B cell (primary cell): ENCODE measurements around the gene CAMTA1. TPM values are rescaled to one million over a fixed set of nuclear protein-coding genes. Genes with fewer than 3 reads are reported as not detected.

Experiments used
- ATAC-seq: fragments of 200-7000 bp; cut with Tn5 transposase; one replicate; pipeline ENCODE4 v1.10.0; 2021; ENCODE audit warnings: low read depth, mild to moderate bottlenecking, moderate number of reproducible peaks, moderate library complexity
- CTCF ChIA-PET: fragments of 350-600 bp; sonication (Branson Sonifier 250); formaldehyde crosslinking; loops from one replicate; lab custom pipeline; 2021; ENCODE audit warnings: antibody characterized with exemption, inconsistent platforms; lab: Charles Lee
- POLR2A ChIA-PET: fragments of 350-600 bp; sonication (Branson Sonifier 250); formaldehyde crosslinking; loops from one replicate; lab custom pipeline; 2021; ENCODE audit warnings: antibody characterized with exemption; lab: Charles Lee
- DNase-seq: peaks from one replicate; pipeline ENCODE4 v3.0.0; 2013
- H2AFZ ChIP-seq: 2 replicates; pipeline ENCODE4 v1.6.1; 2012; ENCODE audit warnings: mild to moderate bottlenecking, low read depth, low read length; ENCODE audit not compliant: insufficient read depth, poor library complexity, severe bottlenecking
- H3K27ac ChIP-seq, 2 donors: 1 replicate in 1 of 2; 2 replicates in 1 of 2; pipeline ENCODE4 v1.5.1; 2012 to 2013; ENCODE audit warnings: low read length in 2 of 2, mild to moderate bottlenecking in 2 of 2, moderate library complexity in 1 of 2
- H3K27me3 ChIP-seq, 4 experiments: fragments of 200-600 bp in 1 of 4; sonication (generic) in 1 of 4; replicated peaks in 1 of 4; 1 replicate in 2 of 4; 2 replicates in 2 of 4; pipeline versions ENCODE4 v1.6.1 to v1.7.0; 2013 to 2016; ENCODE audit warnings: low read length in 3 of 4, mild to moderate bottlenecking in 2 of 4, mixed read lengths in 1 of 4, moderate library complexity in 1 of 4; ENCODE audit not compliant: insufficient read depth in 4 of 4, control insufficient read depth in 3 of 4; ENCODE audit errors: control extremely low read depth in 1 of 4
- H3K36me3 ChIP-seq, 2 experiments: replicated peaks in 1 of 2; 1 replicate in 1 of 2; 2 replicates in 1 of 2; pipeline versions ENCODE4 v1.6.1 to v1.7.1; 2013; ENCODE audit warnings: low read length in 1 of 2; ENCODE audit not compliant: insufficient read depth in 2 of 2, control insufficient read depth in 1 of 2; ENCODE audit errors: control extremely low read depth in 1 of 2, extremely low read depth in 1 of 2
- H3K4me1 ChIP-seq, 2 donors: fragments of 200-600 bp in 1 of 2; sonication (generic) in 1 of 2; 1 replicate in 1 of 2; 2 replicates in 1 of 2; pipeline versions ENCODE4 v1.5.1 to v1.6.1; 2013 to 2017; ENCODE audit warnings: low read length in 2 of 2; ENCODE audit not compliant: control insufficient read depth in 2 of 2, insufficient read depth in 2 of 2
- H3K4me2 ChIP-seq: replicated peaks from 2 replicates; pipeline ENCODE3; 2012; ENCODE audit warnings: mild to moderate bottlenecking, low read depth, low read length; ENCODE audit not compliant: poor library complexity, severe bottlenecking
- H3K4me3 ChIP-seq, 5 experiments: fragments of 200-600 bp in 1 of 5; sonication (generic) in 1 of 5; 1 replicate in 3 of 5; 2 replicates in 2 of 5; pipeline versions ENCODE4 v1.5.1 to v1.7.0; 2011 to 2016; ENCODE audit warnings: low read length in 4 of 5, mild to moderate bottlenecking in 4 of 5, low read depth in 2 of 5, control low read depth in 1 of 5, moderate library complexity in 1 of 5; ENCODE audit not compliant: insufficient read depth in 1 of 5; ENCODE audit errors: control extremely low read depth in 1 of 5, extremely low read depth in 1 of 5
- H3K79me2 ChIP-seq: fragments of 200-600 bp; sonication (generic); one replicate; pipeline ENCODE4 v1.6.0; 2016; ENCODE audit warnings: low read length; ENCODE audit not compliant: control insufficient read depth, insufficient read depth
- H3K9ac ChIP-seq: fragments of 200-600 bp; sonication (generic); 2 replicates; pipeline ENCODE4 v1.6.1; 2017; ENCODE audit warnings: mild to moderate bottlenecking, low read length, moderate library complexity
- H3K9me3 ChIP-seq, 3 donors: one replicate each; pipeline versions ENCODE4 v1.6.1 to v1.7.1; 2013; ENCODE audit warnings: low read length in 2 of 3; ENCODE audit not compliant: control insufficient read depth in 2 of 3, insufficient read depth in 1 of 3; ENCODE audit errors: control extremely low read depth in 1 of 3
- H4K20me1 ChIP-seq: 2 replicates; pipeline ENCODE4 v1.6.0; 2012; ENCODE audit warnings: mild to moderate bottlenecking, low read length; ENCODE audit not compliant: insufficient read depth, control insufficient read depth, poor library complexity, severe bottlenecking
- H3K27ac Mint-ChIP-seq: one replicate; pipeline ENCODE4 v1.8.0; 2021; ENCODE audit warnings: mixed read lengths
- H3K27me3 Mint-ChIP-seq: one replicate; pipeline ENCODE4 v1.8.0; 2021; ENCODE audit warnings: mixed read lengths
- H3K4me1 Mint-ChIP-seq: one replicate; pipeline ENCODE4 v1.8.0; 2021; ENCODE audit warnings: mixed read lengths
- H3K4me3 Mint-ChIP-seq: one replicate; pipeline ENCODE4 v1.8.0; 2021; ENCODE audit warnings: mixed read lengths
- H3K9me3 Mint-ChIP-seq: one replicate; pipeline ENCODE4 v1.8.0; 2022; ENCODE audit warnings: mixed read lengths; ENCODE audit not compliant: insufficient read depth
- CTCF ChIP-seq: fragments of 200-600 bp; IDR thresholded peaks from one replicate; pipeline ENCODE4 v1.8.0; 2022; ENCODE audit warnings: antibody characterized with exemption, mild to moderate bottlenecking
- EZH2 ChIP-seq: IDR thresholded peaks from 2 replicates; pipeline ENCODE4 v1.6.1; 2012; ENCODE audit warnings: borderline replicate concordance, low read depth, mild to moderate bottlenecking, moderate library complexity, low read length; ENCODE audit not compliant: insufficient read depth, poor library complexity, severe bottlenecking
- WGBS: methylation state at CpG from one replicate; pipeline ENCODE4 v1.1.5; 2013; ENCODE audit warnings: missing lambda C conversion rate; ENCODE audit not compliant: insufficient coverage; 5-methylcytosine and 5-hydroxymethylcytosine counted together
- intact Hi-C: fragments of 100-400 bp; cut with micrococcal nuclease; formaldehyde crosslinking; loops from one replicate; pipeline ENCODE4 v1.10.0; 2022
- polyA plus RNA-seq: library from polyadenylated mRNA; depleted of rRNA; stranded (reverse); fragments of >200 nt; gene quantifications from 2 replicates; pipeline ENCODE4 v1.2.3, GENCODE V29; 2012
- total RNA-seq, 2 donors: library from RNA; stranded (reverse); fragments of 120-200 nt in 1 of 2; gene quantifications; 1 replicate in 1 of 2; 2 replicates in 1 of 2; pipeline versions ENCODE4 v1.2.3 to v1.2.4, GENCODE V29; 2013 to 2022

The CAMTA1 gene
- total and polyA plus RNA-seq, 2 donors (not counting 1 experiment from before 2014, with no cell fraction given), result 42.2 to 45.7 TPM

- no peak overlapping the region for H3K27ac Mint-ChIP-seq
- Histone ChIP-seq H3K4me3 (no peak overlapping the region), H3K4me1 (no peaks in the 10 kb centered on the region), H4K20me1 (no peaks in the 10 kb centered on the region), H3K4me2 (no peak overlapping the region), H3K9me3 (no peaks in the 10 kb centered on the region), H3K27ac (no peak overlapping the region), H3K27me3 (no peaks in the 10 kb centered on the region), H3K36me3 (no peaks in the 10 kb centered on the region), H3K79me2 (no peaks in the 10 kb centered on the region), H3K9ac (no peak overlapping the region), H2AFZ (no peak overlapping the region)
- H3K4me1 Mint-ChIP-seq, result no peaks in the 10 kb centered on the region
- H3K4me3 Mint-ChIP-seq, result no peak overlapping the region
- no peak for TF ChIP-seq EZH2
- no peak for TF ChIP-seq CTCF
- intact Hi-C loops, result no loop called here
- DNase-seq, result no peak
- CTCF ChIA-PET, result no interaction called here
- ATAC-seq, result no peak
- 92% methylated on average over 18 of the region's 19 CpGs for WGBS
- H3K9me3 Mint-ChIP-seq, result no peaks in the 10 kb centered on the region
- POLR2A ChIA-PET, result no interaction called here
- H3K27me3 Mint-ChIP-seq, result peaks cover 21% of the 10 kb centered on the region
These were observed 473.4 kb downstream of the CAMTA1 start for GRCh38 chr1:7258589-7259135.

- H3K27ac Mint-ChIP-seq, result no peak overlapping the region
- ATAC-seq, result no peak
- intact Hi-C loops, result no loop called here
- WGBS, result 100% methylated on average over 2 of the region's 5 CpGs
- no peaks in the 10 kb centered on the region for H3K4me1 Mint-ChIP-seq
- H3K79me2 ChIP-seq, result no peaks in the 10 kb centered on the region
- peaks cover 19% of the 10 kb centered on the region for H3K27me3 Mint-ChIP-seq
- peaks cover 0 to 4% (median 0%) of the 10 kb centered on the region in 4 experiments for H3K27me3 ChIP-seq
- TF ChIP-seq CTCF (no peak), EZH2 (no peak)
- H2AFZ ChIP-seq, result no peak overlapping the region
- H3K27ac ChIP-seq, result no peak overlapping the region
- H3K36me3 ChIP-seq, result no peaks in the 10 kb centered on the region
- no peaks in the 10 kb centered on the region for H3K9me3 ChIP-seq
- H3K4me2 ChIP-seq, result no peak overlapping the region
- no peaks in the 10 kb centered on the region for H3K4me1 ChIP-seq
- no peak for DNase-seq
- H3K4me3 ChIP-seq, result no peak overlapping the region
- no peak overlapping the region for H3K9ac ChIP-seq
- H3K4me3 Mint-ChIP-seq, result no peak overlapping the region
- CTCF ChIA-PET, result no interaction called here
- POLR2A ChIA-PET, result no interaction called here
- H4K20me1 ChIP-seq, result no peaks in the 10 kb centered on the region
- H3K9me3 Mint-ChIP-seq, result no peaks in the 10 kb centered on the region
These were observed 474.7 kb downstream of the CAMTA1 start for GRCh38 chr1:7259955-7260354.
